GM12874 (cell line): ENCODE results near the gene BAIAP2L1.

Experiments
- CTCF ChIP-seq: IDR thresholded peaks from 2 replicates; pipeline ENCODE4 v1.5.1; 2011; ENCODE audit warnings: low read depth, mild to moderate bottlenecking, control low read depth, low read length, moderate library complexity; ENCODE audit not compliant: insufficient read depth

BAIAP2L1 gene

GRCh38 chr7:98284335-98285036 lies 116.4 kb downstream of the BAIAP2L1 start:
- no peak for TF ChIP-seq CTCF

GRCh38 chr7:98283887-98284222 lies 117.0 kb downstream of the BAIAP2L1 start:
- TF ChIP-seq CTCF = no peak

- no peak for TF ChIP-seq CTCF
These were observed 117.6 kb downstream of the BAIAP2L1 start for GRCh38 chr7:98283127-98283886.

GRCh38 chr7:98282703-98283102 lies 118.2 kb downstream of the BAIAP2L1 start:
- no peak for TF ChIP-seq CTCF

- no peak for TF ChIP-seq CTCF
These were observed 118.9 kb downstream of the BAIAP2L1 start for GRCh38 chr7:98281757-98282606.

- TF ChIP-seq CTCF = 0 out of 2 replicates have a peak, but pooled peaks have one; percentile 1
These were observed 119.8 kb downstream of the BAIAP2L1 start, which contains the start of gene BRI3 for GRCh38 chr7:98280791-98281756. BRI3 (plus strand) TSS chr7:98281686; CDS start chr7:98281796, 110 bp downstream.
